ENCODE data around the gene BLM. TPM values are rescaled to one million over a fixed set of nuclear protein-coding genes. Genes with fewer than 3 reads are reported as not detected.

Gene BLM
- total and polyA plus RNA-seq, 10 of the 15 experiments (the other 5 are each of a cell fraction or from before 2014, with no cell fraction given) = 23.0 to 68.4 (median 43.9) TPM

GRCh38 chr15:90762109-90762508, 45.0 kb downstream of the BLM start:
- Histone ChIP-seq H3K27me3 (replicated peaks in 1 of 2; ENCODE audit: control insufficient read depth in 2 of 2, insufficient read depth in 2 of 2, low read length in 1 of 2) (no peaks in the 10 kb centered on the region), H3K36me3 (ENCODE audit: control insufficient read depth in 2 of 2, insufficient read depth in 2 of 2, low read length in 1 of 2) (peaks cover 5 to 35% of the 10 kb centered on the region in 2 experiments), H3K4me2 (ENCODE audit: control insufficient read depth, insufficient read depth) (no peak overlapping the region), H3K79me2 (ENCODE audit: control insufficient read depth, insufficient read depth, low read length) (no peaks in the 10 kb centered on the region), H3K9me3 (replicated peaks; ENCODE audit: control insufficient read depth, insufficient read depth, low read length) (no peaks in the 10 kb centered on the region), H3K4me3 (no peak overlapping the region), H3K4me1 (ENCODE audit: control insufficient read depth, insufficient read depth, low read length) (no peaks in the 10 kb centered on the region), H4K20me1 (ENCODE audit: control insufficient read depth, insufficient read depth) (no peaks in the 10 kb centered on the region), H3K9ac (ENCODE audit: control insufficient read depth, insufficient read depth, low read length) (no peak overlapping the region), H2AFZ (ENCODE audit: control insufficient read depth, low read depth, low read length) (no peak overlapping the region), H3K27ac (ENCODE audit: control insufficient read depth, insufficient read depth) (no peak overlapping the region)
- ChIA-PET POLR2A (no interaction called here), SMC1A (ENCODE audit: uncharacterized antibody, unreplicated experiment) (interaction anchor here (1.3 to 2.7 kb wide), 6 partner anchors 15 to 442 kb away, joined by 3 to 7 read pairs (median 4); no protein-coding TSS in a partner anchor), RAD21 (ENCODE audit: unreplicated experiment) (interaction anchor here (1.0 kb wide), 1 partner anchor 69 kb away, joined by 3 read pairs; no protein-coding TSS in a partner anchor), CTCF (interaction anchor here (0.7 to 2.0 kb wide), 3 partner anchors 8 to 472 kb away, joined by 3 to 6 read pairs (median 4); no protein-coding TSS in a partner anchor)
- FAIRE-seq (no peak), ATAC-seq (no peak), DNase-seq (ENCODE audit: low read depth, low spot score) (no peak)
- in situ Hi-C loops (cut with MboI) = no loop called here
- WGBS (ENCODE audit: insufficient coverage, insufficient replicate concordance, low lambda C conversion rate, missing lambda C conversion rate) = 89% methylated on average over 6 of the region's 6 CpGs
- no peak for TF ChIP-seq ETV6 (conservative IDR thresholded peaks at IDR 0.05 in 1 of 2, IDR thresholded peaks at IDR 0.05 in 1 of 2; ENCODE audit: borderline replicate concordance in 1 of 2, low read depth in 1 of 2)
- no peak for TF ChIP-seq MYB (IDR thresholded peaks at IDR 0.05; ENCODE audit: borderline replicate concordance, low read depth, low read length)
- no peak for TF ChIP-seq ZNF592 (IDR thresholded peaks at IDR 0.05)
- no peak for TF ChIP-seq TCF7 (IDR thresholded peaks at IDR 0.05; ENCODE audit: borderline replicate concordance)
- no peak for TF ChIP-seq CREM (IDR thresholded peaks at IDR 0.05; ENCODE audit: low read depth)
- no peak for TF ChIP-seq POU2F2 (IDR thresholded peaks at IDR 0.05; ENCODE audit: borderline replicate concordance, low read depth, low read length)
- TF ChIP-seq RUNX3 (IDR thresholded peaks at IDR 0.05; ENCODE audit: low read length) = no peak
- TF ChIP-seq TCF3 (IDR thresholded peaks at IDR 0.05; ENCODE audit: borderline replicate concordance, insufficient read depth, low read depth, low read length) = no peak
- no TSS peak for BruUV-seq (replicated peaks)
- intact Hi-C loops (cut with micrococcal nuclease; ENCODE audit: unreplicated experiment) = loop anchor here (5.0 kb wide), 1 partner anchor 445 kb away; no protein-coding TSS in a partner anchor

Measured in GM12878 (cell line).